T-helper 1 cell treated with Interleukin-12 subunit alpha and Interleukin-12 subunit beta and Interleukin-4 antibody, amounts not matched to agents 30 ng/mL and 1 ng/mL, for 36 hours (primary cell): ENCODE results near the gene TMED10. TPM values are rescaled to one million over a fixed set of nuclear protein-coding genes. Genes with fewer than 3 reads are reported as not detected.

Source experiments
- intact Hi-C: fragments of 100-400 bp; cut with micrococcal nuclease; formaldehyde crosslinking; loops from one replicate; pipeline ENCODE4 v1.15.1; 2024
- total RNA-seq: library from RNA; stranded (reverse); gene quantifications from 2 replicates; pipeline ENCODE4 v1.2.3, GENCODE V29; 2022

TMED10 gene
- total RNA-seq, 1 donor from 2014 or later = 238 TPM

- intact Hi-C loops = no loop called here
Observed at GRCh38 chr14:75191100-75191499, 14.7 kb upstream of the TMED10 start.

- intact Hi-C loops = no loop called here
Observed at GRCh38 chr14:75190023-75190422, 13.6 kb upstream of the TMED10 start.

- intact Hi-C loops = loop anchor here (10.0 kb wide), 1 partner anchor 1566 kb away; no protein-coding TSS in a partner anchor
Observed at GRCh38 chr14:75188520-75189268, 12.3 kb upstream of the TMED10 start.

GRCh38 chr14:75188086-75188485 is 11.7 kb upstream of the TMED10 start:
- intact Hi-C loops = loop anchor here (10.0 kb wide), 1 partner anchor 1567 kb away; no protein-coding TSS in a partner anchor

GRCh38 chr14:75186953-75187352 is 10.5 kb upstream of the TMED10 start:
- intact Hi-C loops = loop anchor here (10.0 kb wide), 1 partner anchor 1568 kb away; no protein-coding TSS in a partner anchor

GRCh38 chr14:75185251-75186040 is 9.0 kb upstream of the TMED10 start:
- intact Hi-C loops = loop anchor here (10.0 kb wide), 1 partner anchor 1569 kb away; no protein-coding TSS in a partner anchor

GRCh38 chr14:75184492-75184891 is 8.1 kb upstream of the TMED10 start:
- intact Hi-C loops = loop anchor here (10.0 kb wide), 1 partner anchor 1570 kb away; no protein-coding TSS in a partner anchor

- intact Hi-C loops = loop anchor here (10.0 kb wide), 1 partner anchor 1571 kb away; no protein-coding TSS in a partner anchor
Observed at GRCh38 chr14:75184039-75184438, 7.6 kb upstream of the TMED10 start.

GRCh38 chr14:75183225-75183624 is 6.8 kb upstream of the TMED10 start:
- intact Hi-C loops = loop anchor here (10.0 kb wide), 1 partner anchor 1572 kb away; no protein-coding TSS in a partner anchor

GRCh38 chr14:75182821-75183220 is 6.4 kb upstream of the TMED10 start:
- intact Hi-C loops = loop anchor here (10.0 kb wide), 1 partner anchor 1572 kb away; no protein-coding TSS in a partner anchor

- intact Hi-C loops = loop anchor here (10.0 kb wide), 1 partner anchor 1573 kb away; no protein-coding TSS in a partner anchor
Observed at GRCh38 chr14:75182163-75182562, 5.8 kb upstream of the TMED10 start.

- intact Hi-C loops = loop anchor here (10.0 kb wide), 1 partner anchor 1573 kb away; no protein-coding TSS in a partner anchor
Observed at GRCh38 chr14:75181293-75182062, 5.1 kb upstream of the TMED10 start.

GRCh38 chr14:75175677-75176141 is 703 bp downstream of the TMED10 start:
- intact Hi-C loops = loop anchor here (1.0 to 10.0 kb wide), 19 partner anchors 18 to 979 kb away; partner anchors contain the start of genes DLST, EIF2B2, FOS and GPATCH2L

- intact Hi-C loops = loop anchor here (10.0 kb wide), 1 partner anchor 981 kb away; the partner anchor contains the start of gene GPATCH2L
Observed at GRCh38 chr14:75174066-75174465, 2.3 kb downstream of the TMED10 start.

- intact Hi-C loops = loop anchor here (10.0 kb wide), 1 partner anchor 984 kb away; the partner anchor contains the start of gene GPATCH2L
Observed at GRCh38 chr14:75170772-75171171, 5.6 kb downstream of the TMED10 start.

- intact Hi-C loops = no loop called here
Observed at GRCh38 chr14:75168586-75169335, 7.7 kb downstream of the TMED10 start.

GRCh38 chr14:75167325-75167724 is 9.1 kb downstream of the TMED10 start:
- intact Hi-C loops = no loop called here

- intact Hi-C loops = no loop called here
Observed at GRCh38 chr14:75165586-75166391, 10.6 kb downstream of the TMED10 start.

GRCh38 chr14:75164809-75165208 is 11.6 kb downstream of the TMED10 start:
- intact Hi-C loops = no loop called here
